GM21737 (cell line): ENCODE results near the gene MYO7B.
A peak's percentile ranks its signal among the peaks of the same experiment; 100 is the strongest.

Experiments used
- ATAC-seq: cut with Tn5 transposase; IDR thresholded peaks from one replicate; pipeline ENCODE4 v1.9.1; 2021; ENCODE audit warnings: mild to moderate bottlenecking, moderate library complexity; ENCODE audit not compliant: unreplicated experiment

The MYO7B gene

GRCh38 chr2:127551221-127551930 is 15.9 kb downstream of the MYO7B start:
- ATAC-seq, result no peak

- ATAC-seq, result no peak
Observed at GRCh38 chr2:127552336-127552735, 16.9 kb downstream of the MYO7B start.

GRCh38 chr2:127552846-127553245 is 17.4 kb downstream of the MYO7B start:
- no peak for ATAC-seq

GRCh38 chr2:127558911-127559310 is 23.4 kb downstream of the MYO7B start:
- no peak for ATAC-seq

GRCh38 chr2:127559454-127559853 is 24.0 kb downstream of the MYO7B start:
- ATAC-seq, result no peak

DNA sequence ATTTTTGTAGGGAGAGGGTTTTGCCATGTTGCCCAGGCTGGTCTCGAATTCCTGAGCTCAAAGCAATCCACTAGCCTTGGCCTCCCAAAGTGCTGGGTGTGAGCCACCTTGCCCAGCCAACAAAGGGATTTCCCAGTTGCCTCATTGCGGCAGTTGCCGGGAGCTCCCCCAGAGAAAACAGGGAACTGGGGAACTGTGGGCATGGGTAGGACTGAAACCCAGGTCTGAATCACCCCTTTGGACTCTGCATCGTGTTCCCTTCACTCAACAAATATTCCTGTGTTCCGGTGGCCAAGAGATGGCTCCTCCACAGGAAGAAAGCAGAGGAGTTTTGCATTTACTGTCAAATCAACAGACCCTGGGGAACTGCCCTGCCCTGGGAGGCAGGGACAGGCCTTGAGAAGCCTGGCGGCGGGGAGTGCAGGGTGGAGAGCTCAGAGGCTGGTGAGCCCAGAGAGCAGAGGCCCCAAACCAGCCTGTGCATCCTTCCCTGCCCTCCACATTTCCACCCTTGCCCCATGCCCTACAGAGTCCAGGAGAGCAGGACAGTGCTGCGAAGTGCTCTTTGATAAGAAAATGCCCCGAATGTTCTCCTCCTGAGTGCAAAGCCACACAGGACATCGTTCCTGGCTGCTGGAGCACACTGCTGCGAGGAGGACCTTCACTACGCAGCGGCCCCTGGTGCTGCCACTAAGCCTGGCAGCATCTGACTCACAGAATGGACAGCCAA is 24.9 kb downstream of the MYO7B start:
- no peak for ATAC-seq

DNA sequence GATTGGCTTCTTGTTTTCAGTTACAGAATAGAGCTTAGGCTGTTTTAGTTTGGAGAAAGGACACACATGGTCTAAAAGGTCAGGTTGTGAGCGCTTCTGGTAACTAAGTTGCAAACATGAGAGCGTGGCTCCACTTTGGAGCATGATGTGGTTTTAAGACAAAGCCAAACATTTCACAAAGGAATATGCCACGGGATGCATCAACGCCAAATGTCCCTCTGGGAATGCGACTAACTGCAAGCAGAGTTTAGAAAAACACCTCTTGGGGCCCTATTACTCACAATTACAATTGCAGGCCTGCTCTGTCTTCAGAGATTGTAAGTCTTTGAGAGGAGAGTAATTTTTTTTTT is 25.4 kb downstream of the MYO7B start:
- no peak for ATAC-seq

- no peak for ATAC-seq
Observed at GRCh38 chr2:127561371-127561770, 25.9 kb downstream of the MYO7B start.

- ATAC-seq, result no peak
Observed at GRCh38 chr2:127562936-127563335, 27.5 kb downstream of the MYO7B start.

DNA sequence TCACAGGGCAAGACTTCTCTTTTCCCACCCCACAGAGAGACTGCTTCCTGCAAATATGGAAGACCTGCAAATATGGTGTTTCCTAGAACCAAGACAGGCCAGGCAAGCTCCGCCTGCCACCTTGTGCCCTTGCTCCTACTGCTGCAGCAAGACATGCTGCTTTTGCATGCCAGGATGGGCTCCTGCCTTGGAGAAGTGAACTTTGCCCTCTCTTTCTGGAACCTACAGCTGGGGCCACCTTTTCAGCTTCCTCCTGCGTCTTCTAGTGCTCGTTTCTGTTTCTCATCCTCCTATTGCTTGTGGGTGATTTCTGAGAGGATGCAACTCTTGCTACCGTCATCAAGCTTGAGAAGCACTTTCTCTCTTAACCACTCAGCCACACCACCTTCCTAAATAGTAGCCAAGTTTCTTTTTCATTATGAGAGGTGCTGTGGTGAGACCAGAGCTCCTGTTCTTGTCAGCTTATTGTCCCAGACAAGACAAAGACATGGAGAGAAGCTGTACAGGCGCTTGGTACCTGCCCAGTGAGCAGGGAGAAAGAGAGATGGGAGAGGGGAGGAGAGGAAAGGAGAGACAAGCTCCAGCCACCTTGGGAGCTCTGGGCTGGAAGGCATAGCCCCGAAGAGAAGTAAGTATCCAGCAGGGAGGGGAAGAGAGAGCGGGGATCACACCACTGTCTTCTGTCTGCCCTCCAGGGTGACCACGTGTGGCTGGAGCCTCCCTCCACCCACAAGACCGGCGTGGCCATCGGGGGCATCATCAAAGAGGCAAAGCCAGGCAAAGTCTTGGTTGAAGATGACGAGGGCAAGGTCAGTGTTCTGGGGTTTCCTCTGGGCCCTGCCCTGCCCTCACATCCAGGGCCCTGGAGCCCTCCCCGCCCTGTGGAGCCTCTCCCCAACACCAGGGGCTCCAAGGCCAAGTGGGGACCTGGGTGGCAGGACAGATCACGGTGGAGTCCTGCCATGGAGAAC is 28.3 kb downstream of the MYO7B start:
- peak; percentile 96 for ATAC-seq

- ATAC-seq, result no peak
Observed at GRCh38 chr2:127564429-127565260, 29.2 kb downstream of the MYO7B start.

DNA sequence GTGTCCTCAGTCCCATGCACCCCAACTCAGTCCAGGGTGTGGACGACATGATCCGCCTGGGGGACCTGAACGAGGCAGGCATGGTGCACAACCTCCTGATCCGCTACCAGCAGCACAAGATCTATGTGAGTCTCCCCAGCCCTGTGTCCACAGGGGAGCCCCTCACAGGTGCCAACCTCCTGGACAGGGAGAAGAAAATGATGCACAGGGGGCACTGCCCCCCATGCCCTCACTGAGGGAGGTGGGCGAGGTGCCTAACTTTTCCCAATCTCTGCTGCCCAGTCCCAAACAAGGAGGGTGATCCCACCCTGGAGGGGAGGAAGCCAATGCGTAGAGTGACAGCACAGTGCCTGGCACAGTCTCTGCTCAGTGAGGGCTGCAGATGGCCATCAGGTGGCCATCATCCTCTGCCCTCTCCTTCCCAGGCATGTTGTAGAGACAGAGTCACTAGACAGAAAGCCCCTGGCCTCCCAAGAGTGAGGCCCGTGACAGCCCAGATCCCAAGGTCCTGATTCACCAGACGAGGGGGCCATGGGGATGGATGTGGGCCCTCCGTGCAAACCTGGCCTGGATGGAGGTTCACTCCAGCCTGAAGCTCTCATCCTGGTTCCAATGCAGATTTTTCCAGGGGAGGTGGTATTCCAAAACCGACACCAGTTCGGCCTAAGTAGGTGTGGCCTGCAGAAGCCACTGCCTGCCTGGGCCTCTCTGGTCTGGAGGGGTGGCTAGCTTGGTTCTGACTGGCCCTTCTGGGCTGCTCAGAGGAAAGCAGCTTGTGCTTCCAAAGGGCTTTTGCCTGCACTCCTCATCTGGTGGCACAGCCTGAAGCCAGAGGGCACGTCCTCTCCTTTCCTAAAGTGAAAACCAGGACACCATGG is 30.0 kb downstream of the MYO7B start:
- ATAC-seq, result no peak

GRCh38 chr2:127566139-127566417 is 30.6 kb downstream of the MYO7B start:
- ATAC-seq, result no peak

GRCh38 chr2:127566576-127566975 is 31.1 kb downstream of the MYO7B start:
- no peak for ATAC-seq

- ATAC-seq, result no peak
Observed at GRCh38 chr2:127567351-127567854, 31.9 kb downstream of the MYO7B start.

DNA sequence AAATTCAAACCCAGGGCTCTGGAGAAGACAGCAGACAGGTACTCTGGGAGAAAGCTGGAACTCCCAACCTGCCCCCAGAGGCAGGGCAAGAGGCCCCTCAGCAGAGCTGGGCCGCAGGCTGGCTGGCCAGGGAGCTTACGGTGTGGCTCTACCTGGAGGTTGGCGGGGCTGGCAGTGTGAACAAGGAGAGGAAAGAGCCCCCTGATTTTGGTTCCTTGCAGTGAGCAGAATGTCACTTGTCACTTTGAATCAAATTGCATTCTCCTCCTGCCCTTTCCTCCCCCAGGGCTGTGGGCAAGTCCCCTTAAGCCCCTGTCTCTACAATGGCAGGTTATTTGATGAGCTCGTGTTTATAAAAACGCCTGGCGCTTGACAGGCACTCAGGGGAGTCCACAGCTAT is 32.6 kb downstream of the MYO7B start:
- no peak for ATAC-seq

GRCh38 chr2:127569666-127570065 is 34.2 kb downstream of the MYO7B start:
- ATAC-seq, result no peak

DNA sequence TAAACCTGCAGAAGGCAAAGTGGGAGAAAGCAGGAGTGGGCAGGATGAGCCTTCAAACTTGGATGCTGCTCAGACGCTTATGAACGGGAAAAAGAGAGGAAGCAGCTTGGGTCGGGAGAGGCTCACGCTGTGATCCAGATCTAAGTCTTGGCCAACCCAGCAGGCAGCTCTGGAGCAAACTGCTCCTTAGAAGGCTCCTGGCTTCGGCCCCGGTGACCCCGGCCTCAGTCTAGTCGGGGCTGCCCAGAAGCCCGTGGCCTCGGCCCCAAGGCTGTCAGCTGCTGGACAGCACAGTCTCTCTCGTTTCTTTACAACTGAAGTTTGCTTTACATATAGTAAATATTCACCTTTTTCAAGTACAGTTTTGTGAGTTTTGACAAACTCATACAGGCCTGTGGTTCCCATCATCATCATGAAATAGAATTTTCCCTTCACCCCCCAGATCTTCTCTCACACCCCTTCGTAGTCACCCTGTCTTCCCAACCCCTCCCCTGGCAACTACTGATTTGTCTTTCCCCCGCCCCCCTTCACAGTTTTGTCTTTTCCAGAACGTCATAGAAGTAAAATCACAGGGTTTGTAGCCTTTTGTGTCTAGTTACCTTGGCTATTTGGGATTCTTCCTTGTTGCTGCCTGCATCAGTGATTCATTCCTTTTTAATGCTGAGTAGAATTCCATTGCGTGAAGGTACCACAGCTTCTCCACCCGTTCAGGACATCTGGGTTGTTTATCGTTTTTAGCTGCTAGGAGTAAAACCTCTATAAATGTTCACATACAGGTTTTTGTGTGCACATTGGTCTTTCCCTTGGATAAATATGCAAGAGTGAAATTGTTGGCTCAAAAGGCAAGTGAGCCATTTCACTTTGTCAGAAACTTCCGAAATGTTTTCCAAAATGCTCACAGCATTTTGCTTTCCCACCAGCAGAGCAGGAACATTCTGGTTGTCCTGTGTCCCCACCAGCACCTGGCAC is 35.1 kb downstream of the MYO7B start:
- no peak for ATAC-seq
